Epidermal melanocyte (primary cell): Measurements from ENCODE around the gene CPNE5.

Experiments
- DNase-seq: peaks from one replicate; pipeline ENCODE4 v3.0.0; 2011; ENCODE audit warnings: low spot score; ENCODE audit not compliant: insufficient read length

CPNE5 gene

DNA sequence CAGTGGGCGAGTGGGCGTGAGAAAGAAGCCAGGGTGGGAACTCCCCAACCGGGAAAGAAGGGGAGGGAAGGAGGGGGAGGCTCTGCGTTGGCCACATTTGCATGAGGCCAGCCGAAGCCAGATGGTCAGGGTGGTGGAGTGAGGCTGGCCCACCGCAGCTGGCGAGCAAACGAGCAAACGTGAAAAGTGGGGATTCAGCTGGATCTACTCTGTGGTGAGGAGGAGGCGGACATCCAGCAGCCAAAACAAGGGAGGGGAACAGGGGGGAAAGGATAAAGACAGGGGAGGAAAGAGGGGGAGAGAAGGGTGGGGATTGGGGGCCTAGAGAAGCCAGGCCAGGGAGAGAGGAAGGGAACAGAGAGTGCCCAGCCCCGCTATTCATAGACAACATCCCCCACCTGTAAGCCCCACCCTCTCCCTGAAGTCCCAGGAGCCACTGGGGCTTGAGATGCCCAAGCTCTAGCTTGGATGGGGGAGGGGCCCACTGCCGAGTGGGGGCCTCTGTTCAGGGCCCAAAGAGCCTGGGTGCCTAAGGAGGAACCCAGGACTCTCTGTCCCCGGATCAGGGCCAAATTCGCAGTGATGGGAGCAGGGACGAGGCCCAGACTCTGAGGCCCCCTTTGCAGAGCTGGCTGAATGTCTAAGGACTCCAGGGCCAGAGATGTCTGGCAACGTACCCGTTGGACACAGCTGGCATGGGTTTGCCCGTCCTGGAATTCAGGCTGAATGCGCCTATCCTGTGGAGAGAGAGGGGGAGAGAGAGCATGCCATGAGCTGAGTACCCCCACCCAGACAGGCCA is 45.1 kb downstream of the CPNE5 start:
- no peak for DNase-seq

DNA sequence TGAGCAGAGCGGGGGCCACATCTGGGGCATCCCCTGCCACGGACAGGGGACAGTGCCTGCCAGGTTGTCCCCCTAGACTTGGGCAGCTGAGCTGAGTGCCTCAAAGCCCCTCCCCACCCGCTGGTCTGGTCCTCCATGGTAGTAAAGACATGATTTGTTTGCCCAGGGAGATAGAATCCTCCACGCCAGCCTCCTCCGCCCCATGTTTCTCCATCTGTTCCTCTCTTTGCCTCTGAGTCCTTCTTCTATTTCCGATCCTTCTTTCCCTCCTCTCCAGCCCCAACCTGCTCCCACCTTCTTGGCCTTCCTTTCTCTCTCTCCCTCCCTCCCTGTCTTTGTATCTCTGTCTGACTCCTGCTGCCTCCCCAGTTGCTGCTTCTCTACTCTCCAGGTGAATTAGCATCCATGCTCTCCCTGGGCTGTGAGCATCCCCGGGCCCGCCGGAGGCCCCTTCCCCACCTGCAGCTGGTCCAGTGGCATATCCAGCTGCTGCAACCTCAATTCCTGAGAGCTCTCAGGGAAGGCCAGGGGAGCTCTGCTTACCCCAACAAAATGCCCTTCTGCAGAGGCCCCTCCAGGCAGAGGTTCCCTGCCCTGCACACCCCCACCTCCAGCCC is 45.8 kb downstream of the CPNE5 start:
- no peak for DNase-seq

DNA sequence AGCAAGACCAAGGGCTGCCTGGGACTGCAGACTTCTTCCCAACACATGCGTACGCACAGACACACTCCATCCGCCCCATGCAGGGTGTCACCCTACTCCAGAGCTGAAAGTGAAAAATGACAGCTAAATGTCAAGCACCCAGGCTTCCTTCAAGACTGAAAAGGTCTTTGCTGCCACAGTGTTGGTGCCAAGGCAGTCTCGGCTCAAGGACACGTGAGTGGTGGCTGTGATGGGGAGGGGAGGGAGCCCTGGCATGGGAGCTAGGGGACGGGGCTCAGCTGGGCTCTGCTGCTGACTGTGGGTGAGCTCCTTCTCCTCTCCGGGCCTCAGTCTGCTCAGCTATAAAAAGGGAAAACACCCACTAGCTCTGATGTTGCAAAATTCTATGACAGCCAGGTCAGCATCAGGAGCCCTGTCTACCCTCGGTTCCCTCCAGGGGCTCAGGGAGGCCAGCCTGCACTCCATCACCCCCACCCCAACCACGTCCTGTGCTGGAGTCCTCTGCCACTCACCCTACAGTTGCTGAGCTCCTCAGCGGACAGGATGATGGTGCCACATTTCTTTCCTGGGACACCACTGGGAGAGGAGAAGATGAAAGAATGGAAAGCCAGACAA is 47.6 kb downstream of the CPNE5 start:
- DNase-seq: no peak

DNA sequence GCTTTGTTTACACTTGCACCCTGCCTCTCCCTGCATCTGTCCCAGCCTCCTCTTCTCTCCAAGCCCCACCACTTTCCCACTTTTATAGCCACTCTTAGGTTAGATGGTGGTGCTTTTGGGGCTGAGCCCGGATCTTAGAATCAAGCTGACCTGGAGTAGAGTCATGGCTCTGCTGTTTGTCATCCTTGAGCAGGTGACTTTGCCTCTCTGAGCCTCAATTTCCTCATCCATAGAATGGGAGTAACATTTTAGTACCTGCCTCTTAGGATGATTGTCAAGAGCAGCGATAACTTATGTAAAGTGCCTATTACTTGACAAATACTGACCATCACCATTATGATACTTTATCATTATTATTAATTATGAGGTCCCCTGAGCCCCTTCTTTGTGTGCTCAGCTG is 48.2 kb downstream of the CPNE5 start:
- DNase-seq: no peak

DNA sequence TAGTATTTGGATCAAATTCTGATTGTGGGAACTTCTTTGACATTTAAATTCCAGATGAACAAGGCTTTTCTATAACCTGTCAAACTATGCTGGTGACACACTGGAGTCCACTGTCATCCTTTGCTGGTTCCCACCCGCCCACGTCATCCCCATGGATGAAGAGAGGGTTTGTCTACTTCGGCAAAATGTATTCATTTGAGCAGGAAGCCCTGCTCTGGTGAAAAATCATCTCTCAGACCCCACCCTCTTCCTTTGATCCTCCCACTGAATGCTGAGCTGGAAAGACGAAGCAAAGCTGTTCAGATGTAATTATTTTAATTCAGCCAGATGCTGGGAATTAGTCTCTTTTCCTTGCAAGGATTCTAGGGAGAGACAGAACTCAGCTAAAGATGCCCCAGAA is 50.5 kb downstream of the CPNE5 start:
- DNase-seq: no peak

DNA sequence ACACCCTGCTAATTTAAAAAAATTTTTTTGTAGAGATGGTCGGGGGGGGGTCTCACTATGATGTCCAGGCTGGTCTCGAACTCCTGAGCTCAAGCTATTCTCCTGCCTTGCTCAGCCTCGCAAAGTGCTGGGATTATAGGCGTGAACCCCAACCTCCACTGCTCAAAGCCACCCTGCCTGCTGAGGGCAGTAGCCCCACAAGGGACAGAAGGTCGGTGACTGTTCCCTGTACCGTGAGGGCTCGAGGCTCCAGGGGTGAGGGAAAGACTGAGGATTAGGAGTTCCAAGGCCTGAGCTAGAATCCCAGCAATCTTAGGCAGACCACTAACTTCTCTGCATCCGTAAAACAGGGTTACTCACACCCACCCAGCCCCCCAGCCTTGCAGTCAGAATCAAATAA is 51.1 kb downstream of the CPNE5 start:
- DNase-seq: no peak

DNA sequence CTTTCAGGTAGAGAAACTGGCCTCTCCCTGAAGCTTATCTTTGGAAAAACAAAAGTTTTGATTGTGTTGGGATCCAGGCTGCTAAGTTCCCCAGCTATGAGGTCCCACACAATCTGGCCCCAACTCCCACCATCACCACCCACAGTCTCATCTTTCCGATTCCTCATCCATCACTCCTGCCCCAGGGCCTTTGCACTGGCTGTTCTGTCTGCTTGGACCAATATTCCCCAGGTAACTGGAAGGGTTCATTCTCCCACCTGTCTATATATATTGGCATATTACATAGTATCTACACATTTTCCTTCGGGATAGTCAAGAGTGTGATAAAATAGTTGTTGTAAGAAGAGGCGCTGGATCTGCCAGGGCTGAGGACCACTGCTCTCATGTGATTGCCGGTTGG is 52.0 kb downstream of the CPNE5 start:
- DNase-seq: no peak

DNA sequence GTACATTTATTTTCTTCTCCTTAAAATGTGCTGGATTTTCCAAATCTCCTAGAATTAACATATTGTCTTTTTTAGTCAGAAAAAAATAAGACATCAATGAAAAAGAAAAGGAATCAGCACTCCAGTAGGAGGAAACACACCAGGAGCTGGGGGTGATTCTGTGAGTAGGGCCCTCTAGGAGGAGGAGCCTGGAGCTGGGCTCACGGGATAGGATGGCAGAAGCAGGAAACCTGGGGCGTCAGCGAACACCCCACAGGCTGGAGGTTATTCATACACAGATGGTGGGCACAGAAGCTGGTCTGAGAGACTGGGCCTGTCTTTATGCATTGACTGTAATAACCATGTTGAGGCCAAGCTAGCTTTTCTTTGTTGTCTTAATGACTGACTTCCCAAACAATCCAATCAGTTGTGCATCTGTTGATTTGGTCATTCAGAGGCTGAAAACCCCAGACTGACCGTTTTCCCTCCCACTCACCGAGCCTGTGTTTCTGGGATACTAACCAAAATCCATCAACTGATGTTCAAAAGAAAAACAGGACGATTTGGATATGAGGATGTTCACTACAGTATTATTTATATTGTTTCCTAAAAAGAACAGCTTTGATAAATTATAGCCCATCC is 53.1 kb downstream of the CPNE5 start:
- no peak for DNase-seq

DNA sequence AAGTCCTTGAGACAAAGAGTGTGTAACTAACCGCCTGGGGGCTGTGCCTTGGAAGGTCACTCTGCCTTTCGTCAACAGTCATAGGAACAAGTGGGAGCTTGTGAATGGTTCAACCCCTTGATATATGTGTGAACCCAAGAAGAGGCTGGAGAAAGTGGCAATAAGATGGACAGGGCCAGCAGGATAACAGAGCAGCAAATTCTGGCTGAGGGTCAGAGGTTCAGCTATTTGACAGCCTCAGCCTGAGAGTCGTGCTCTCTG is 54.9 kb downstream of the CPNE5 start:
- no peak for DNase-seq

DNA sequence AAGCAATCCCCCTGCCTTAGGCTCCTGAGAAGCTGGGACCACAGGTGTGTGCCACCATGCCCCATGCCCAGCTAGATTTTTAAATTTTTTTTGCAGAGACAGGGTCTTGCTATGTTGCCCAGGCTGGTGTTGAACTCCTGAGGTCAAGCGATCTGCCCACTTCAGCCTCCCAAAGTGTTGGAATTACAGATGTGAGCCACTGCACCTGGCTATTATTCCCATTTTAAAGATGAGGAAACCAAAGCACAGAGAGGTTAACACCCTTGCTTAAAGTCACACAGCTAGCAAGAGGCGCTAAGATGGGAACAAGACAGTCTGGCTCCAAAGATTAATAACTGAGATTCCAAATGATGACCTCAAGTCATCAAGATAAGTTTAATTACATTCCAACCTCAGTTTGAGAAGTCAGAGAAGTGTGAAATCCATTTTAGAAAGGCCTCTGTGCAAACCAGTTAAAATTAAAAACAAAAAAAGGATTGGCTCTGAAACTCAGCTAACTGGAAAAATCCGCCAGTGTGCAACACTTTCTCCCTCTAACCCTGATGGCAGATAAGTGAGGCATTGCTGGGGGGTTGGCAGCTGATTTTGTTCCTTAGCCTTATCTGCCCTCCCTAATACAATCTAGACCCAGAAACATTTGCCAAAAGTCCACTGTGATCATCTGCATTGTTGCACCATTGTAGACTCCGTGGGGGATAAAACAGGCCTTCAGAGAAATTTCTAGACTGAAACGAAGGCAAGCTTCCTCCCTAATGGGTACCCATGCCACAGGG is 55.5 kb downstream of the CPNE5 start:
- DNase-seq: no peak

DNA sequence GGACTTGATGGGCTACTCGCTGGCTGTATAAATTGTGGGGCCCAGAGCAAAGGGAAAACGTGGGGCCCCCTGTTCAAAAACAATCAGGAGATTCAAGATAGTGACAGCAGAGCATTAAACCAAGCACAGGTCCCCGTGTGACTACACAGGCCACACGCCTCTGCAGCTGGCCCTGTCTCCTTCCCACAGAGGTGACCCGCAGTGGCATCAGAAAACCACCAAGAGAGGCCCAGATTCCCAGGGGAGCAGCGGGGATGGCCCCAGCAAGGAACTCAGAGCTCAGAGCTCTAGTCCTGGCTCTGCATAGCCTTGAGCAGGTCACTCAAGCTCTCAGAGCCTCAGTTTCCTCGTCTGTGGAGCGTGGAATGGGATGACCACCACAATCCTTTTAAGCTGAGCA is 57.6 kb downstream of the CPNE5 start:
- no peak for DNase-seq

DNA sequence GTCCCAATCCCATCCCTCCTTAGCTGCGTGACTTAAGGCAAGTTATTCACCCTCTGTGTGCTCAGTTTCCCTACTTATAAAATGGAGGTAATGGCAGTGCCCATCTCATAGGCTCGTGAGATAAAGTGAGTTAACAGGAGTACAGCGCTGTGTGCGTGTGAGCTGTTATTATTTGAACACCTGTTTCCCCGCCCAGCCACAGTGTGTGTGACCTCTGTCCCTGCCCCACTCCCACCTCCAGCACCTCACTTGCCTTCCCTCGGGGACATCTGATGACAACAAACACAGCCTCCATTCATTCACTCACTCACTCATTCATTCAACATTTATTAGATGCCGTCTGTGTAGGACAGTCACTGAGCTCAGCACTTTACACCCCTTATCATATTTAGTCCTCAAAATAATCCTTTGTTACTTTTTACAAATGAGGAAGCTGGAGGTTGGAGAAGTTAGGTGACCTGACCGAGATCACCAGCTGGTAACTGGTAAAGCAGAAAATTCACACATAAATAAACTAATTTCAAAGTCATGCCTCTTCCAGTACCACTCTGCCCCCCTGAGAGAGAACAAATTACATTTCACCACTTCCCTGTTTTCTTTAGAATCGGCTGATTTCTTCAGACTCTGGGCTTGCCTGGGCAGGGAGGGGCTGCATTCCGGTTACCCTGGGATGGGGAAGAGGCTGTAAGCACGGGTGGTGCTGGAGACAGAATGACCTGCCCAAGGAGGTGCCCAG is 58.6 kb downstream of the CPNE5 start:
- no peak for DNase-seq

DNA sequence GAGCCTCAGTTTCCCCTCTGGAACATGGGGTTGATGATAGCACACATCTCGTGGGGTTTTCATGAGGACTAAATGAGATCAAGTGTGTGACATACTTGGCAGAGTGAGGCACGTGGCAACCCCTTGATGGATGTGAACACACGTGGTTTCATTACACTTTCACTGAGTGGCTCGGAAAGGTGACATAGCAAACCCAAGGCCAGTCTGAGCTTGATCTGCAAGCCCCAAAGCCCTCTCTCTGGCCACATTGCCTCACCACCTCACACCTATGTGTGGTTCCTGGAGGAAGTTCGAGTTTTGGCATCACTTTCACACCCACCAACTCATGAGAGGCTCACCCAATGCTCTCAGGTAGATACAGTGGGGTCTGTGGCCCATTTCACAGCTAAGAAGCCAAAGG is 60.0 kb downstream of the CPNE5 start:
- no peak for DNase-seq

DNA sequence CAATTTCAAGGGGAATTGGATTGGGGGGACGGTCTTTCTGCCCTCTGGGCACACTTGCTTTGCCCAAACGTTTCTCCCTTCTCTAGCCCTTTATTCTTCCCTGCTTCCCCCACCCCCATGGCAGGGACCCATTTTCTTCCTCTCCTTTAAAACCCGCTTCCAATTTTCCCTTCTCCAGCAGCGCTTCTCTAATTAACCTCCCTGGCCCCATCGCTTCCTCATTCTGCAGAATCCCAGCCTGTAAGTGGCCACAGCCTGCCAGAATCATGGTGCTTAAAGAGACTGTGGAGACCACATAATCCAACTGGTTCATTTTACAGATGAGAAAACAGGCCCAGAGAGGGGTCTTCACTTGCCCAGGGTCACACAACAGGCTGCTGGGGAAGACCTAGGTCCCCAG is 61.4 kb downstream of the CPNE5 start:
- DNase-seq: no peak

DNA sequence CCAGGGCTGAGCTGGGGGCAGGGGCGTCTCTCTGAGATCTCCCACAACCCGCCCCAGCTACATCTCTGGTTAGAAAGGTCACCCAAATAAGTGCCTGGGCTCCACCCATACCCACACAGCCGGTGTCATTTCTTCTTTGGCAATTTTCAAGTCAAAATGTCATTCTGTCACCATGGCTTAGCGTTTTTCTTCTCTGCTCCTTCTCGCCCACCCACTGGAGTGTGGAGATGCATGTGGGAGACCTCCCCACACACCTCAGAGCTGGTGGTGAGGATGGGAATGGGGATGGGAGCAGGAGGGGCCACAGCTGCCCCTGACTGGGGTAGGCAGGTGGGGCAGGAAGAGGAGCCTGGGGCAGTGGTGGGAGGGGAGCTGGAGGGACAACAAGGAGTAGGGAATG is 63.1 kb downstream of the CPNE5 start:
- no peak for DNase-seq

DNA sequence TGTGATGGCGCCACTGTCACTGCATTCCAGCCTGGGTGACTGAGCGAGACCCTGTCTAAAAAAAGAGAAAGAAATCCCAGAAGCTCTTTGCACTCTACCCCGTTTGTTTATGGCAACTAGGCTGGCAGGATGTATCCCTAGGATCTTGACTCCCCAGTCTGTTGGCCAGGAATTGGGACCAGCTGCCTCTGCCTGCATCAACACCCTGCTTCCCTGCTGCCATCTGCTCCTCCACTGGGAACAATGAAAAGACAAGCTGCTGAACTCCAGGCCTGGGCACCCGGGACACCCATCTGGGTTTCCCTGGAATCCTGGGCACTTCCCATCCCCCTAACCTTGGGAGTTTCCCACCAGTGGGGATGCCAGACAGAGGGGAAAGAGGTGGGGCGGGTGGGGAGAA is 64.9 kb downstream of the CPNE5 start:
- no peak for DNase-seq

DNA sequence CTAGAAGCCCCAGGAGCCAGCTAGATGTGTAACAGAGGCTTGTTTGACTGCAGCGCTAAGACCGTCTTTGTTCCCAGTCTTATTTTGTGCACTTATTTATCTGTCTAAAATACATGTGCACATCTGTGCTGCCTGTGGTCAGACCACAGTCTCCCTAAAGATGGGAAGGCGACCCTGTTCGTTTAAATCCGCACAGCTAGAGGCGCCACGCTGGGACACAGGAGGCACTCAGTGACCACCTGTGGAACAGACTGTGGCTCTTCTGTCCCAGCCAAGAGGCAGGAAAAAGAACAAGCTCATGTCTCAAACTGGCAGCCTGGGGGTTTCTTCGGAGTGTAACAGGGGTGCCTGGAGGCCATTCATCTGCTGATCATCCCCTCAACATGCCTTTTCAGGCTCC is 66.8 kb downstream of the CPNE5 start:
- no peak for DNase-seq

DNA sequence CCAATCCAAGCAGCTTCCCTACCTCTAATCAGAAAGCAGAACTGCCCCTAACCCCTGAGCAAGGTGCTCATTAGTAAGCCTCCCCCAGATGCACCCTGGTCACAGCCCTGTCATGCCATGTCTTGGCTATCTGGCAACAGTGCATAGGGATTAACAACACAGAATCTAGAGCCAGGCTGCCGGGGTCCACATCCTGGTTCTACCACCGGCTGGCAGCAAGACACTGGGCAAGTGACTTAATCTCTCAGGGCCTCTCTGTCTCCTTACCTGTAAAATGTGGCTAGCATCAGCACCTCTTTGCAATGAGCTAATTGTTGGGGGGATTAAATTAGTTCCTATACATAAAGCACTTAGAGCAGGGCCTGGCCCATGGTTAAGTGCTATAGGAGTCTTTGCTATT is 68.1 kb downstream of the CPNE5 start:
- no peak for DNase-seq

DNA sequence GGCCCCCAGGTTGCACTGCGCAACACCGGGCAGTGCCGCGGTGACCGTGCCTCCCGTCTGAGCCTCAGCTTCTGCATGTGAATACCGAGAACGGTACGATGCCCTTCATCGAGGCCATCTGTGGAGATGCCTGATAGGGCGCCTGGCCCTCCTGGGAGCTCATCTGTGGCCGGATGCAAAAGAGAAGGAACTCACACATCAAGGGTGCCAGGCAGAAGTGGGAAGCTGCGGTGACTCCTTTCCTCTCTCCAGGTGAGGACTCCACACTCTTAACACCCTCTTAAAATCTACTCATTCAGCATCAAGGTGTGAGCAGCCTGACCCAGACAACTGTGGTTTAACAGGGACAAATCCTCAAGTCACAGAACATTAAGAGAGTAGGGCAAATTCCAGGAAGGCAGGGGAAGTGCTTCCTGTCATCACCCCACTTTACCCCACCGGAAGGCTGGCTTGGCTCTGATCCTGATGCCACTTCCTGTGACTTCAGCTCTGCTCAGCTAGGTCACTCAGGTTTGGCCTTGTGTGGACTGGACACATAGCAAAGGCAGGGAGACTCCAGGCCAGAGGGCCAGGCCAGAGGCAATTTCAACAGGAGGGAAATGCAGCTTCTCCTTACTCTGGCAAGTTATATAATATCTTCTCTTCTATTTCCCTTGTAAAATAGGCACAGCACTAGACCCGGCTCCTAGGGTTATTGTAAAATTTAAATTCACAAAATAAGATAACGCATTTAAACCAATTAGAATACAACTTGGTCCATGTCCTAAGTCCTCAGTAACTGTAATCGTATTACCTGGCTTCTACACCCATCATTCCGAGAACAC is 69.4 kb downstream of the CPNE5 start:
- no peak for DNase-seq

DNA sequence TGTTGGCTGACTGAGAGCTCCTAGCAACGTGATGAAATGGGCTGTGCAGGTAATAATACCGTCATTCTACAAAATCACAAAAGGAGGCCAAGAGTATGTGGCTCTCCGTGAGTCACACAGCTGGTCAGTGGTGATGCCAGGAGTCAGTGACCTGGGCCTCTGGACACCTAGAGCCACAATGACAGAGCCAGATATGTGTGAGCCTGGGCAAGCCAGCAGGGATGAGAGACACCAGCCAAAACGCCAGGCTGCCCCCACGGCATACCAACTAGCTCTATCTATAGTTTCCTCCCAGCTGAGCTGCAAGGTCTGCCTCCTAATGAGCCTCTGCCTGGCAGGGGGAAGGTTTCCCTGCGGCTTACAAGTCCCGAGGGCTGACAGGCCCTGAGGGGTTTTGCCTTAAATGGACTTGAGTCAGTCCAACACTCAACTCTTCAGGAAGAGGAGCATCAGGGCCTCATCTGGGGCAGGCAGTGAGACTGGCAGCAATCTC is 70.0 kb downstream of the CPNE5 start:
- no peak for DNase-seq
